Endothelial cell of umbilical vein (primary cell): ENCODE results near the gene SNRPF. TPM values are rescaled to one million over a fixed set of nuclear protein-coding genes. Genes with fewer than 3 reads are reported as not detected.

Source experiments
- BruUV-seq: library from RNA; stranded (reverse); fragments of 400-500 nt; replicated peaks from 2 replicates; lab custom pipeline; 2021; lab: Mats Ljungman, UMichigan
- CTCF ChIA-PET: fragments of 300-600, 350-600 bp; sonication (Branson Sonifier 250); formaldehyde crosslinking; loops from one replicate; lab custom pipeline; 2021; ENCODE audit warnings: antibody characterized with exemption, inconsistent platforms; lab: Charles Lee
- POLR2A ChIA-PET: fragments of 300-600, 350-600 bp; sonication (Branson Sonifier 250); formaldehyde crosslinking; loops from one replicate; lab custom pipeline; 2021; ENCODE audit warnings: antibody characterized with exemption, inconsistent platforms; lab: Charles Lee
- DNase-seq: peaks from one replicate; pipeline ENCODE4 v3.0.0-alpha.2; 2011; ENCODE audit warnings: low read depth, low spot score
- FAIRE-seq: peaks from 2 replicates; lab custom pipeline; 2011; peaks lifted over from hg19 to GRCh38; lab: Jason Lieb, UNC
- H2AFZ ChIP-seq: 2 replicates; pipeline ENCODE4 v1.6.0; 2012; ENCODE audit warnings: low read depth, low read length, control low read depth, inconsistent platforms
- H3K27ac ChIP-seq: 2 replicates; pipeline ENCODE4 v1.5.1; 2011; ENCODE audit warnings: low read depth, mild to moderate bottlenecking, control low read depth, low read length, moderate library complexity; ENCODE audit not compliant: insufficient read depth
- H3K27me3 ChIP-seq, 2 experiments: 2 replicates each; pipeline versions ENCODE4 v1.6.0 to v1.6.1; 2011; ENCODE audit warnings: low read length in 2 of 2, mixed read lengths in 1 of 2; ENCODE audit not compliant: control insufficient read depth in 2 of 2, insufficient read depth in 2 of 2
- H3K36me3 ChIP-seq, 2 experiments: 2 replicates in 1 of 2; 3 replicates in 1 of 2; pipeline ENCODE4 v1.5.1; 2011; ENCODE audit warnings: low read length in 2 of 2, mild to moderate bottlenecking in 1 of 2, moderate library complexity in 1 of 2; ENCODE audit not compliant: control insufficient read depth in 2 of 2, insufficient read depth in 2 of 2; ENCODE audit errors: extremely low read depth in 1 of 2
- H3K4me1 ChIP-seq: 3 replicates; pipeline ENCODE4 v1.5.1; 2011; ENCODE audit warnings: mild to moderate bottlenecking, low read length; ENCODE audit not compliant: control insufficient read depth, insufficient read depth; ENCODE audit errors: extremely low read depth
- H3K4me2 ChIP-seq: 2 replicates; pipeline ENCODE4 v1.6.1; 2011; ENCODE audit warnings: low read length, control low read depth, mixed read lengths; ENCODE audit not compliant: insufficient read depth
- H3K4me3 ChIP-seq, 3 experiments: fragments of 200-600 bp in 1 of 3; sonication (generic), shearing (Covaris generic) in 1 of 3; replicated peaks in 1 of 3; 2 replicates each; pipeline ENCODE4 v1.5.1; 2011 to 2016; ENCODE audit warnings: control low read depth in 3 of 3, low read length in 3 of 3, mild to moderate bottlenecking in 2 of 3, inconsistent platforms in 1 of 3, low read depth in 1 of 3, moderate library complexity in 1 of 3; ENCODE audit not compliant: insufficient read depth in 1 of 3
- H3K79me2 ChIP-seq: 2 replicates; pipeline ENCODE4 v1.6.0; 2012; ENCODE audit warnings: low read length, inconsistent platforms; ENCODE audit not compliant: control insufficient read depth, insufficient read depth
- H3K9ac ChIP-seq: replicated peaks from 2 replicates; pipeline ENCODE3; 2011; ENCODE audit warnings: low read length, control low read depth; ENCODE audit not compliant: insufficient read depth; ENCODE audit errors: extremely low read depth
- H3K9me1 ChIP-seq: replicated peaks from 3 replicates; pipeline ENCODE4 v1.6.0; 2011; ENCODE audit warnings: mild to moderate bottlenecking, low read length; ENCODE audit not compliant: control insufficient read depth, insufficient read depth; ENCODE audit errors: extremely low read depth
- H3K9me3 ChIP-seq: replicated peaks from 2 replicates; pipeline ENCODE4 v1.5.1; 2012; ENCODE audit warnings: low read length, inconsistent platforms; ENCODE audit not compliant: control insufficient read depth, insufficient read depth
- H4K20me1 ChIP-seq: replicated peaks from 2 replicates; pipeline ENCODE3; 2011; ENCODE audit warnings: mild to moderate bottlenecking, low read length; ENCODE audit not compliant: control insufficient read depth, insufficient read depth; ENCODE audit errors: extremely low read depth
- EZH2 ChIP-seq: IDR thresholded peaks from 2 replicates; pipeline ENCODE4 v1.6.1; 2012; ENCODE audit warnings: borderline replicate concordance, low read depth, mild to moderate bottlenecking, moderate library complexity, low read length, inconsistent platforms; ENCODE audit not compliant: severe bottlenecking
- FOS ChIP-seq: IDR thresholded peaks from 2 replicates; pipeline ENCODE4 v1.6.1; 2011; ENCODE audit warnings: mild to moderate bottlenecking, low read length, moderate library complexity, borderline replicate concordance; ENCODE audit not compliant: insufficient read depth
- GATA2 ChIP-seq: IDR thresholded peaks from 2 replicates; pipeline ENCODE4 v1.7.0; 2011; ENCODE audit warnings: low read depth, mild to moderate bottlenecking, moderate library complexity, mixed read lengths, low read length; ENCODE audit not compliant: insufficient read length, insufficient read depth
- JUN ChIP-seq: IDR thresholded peaks from 2 replicates; pipeline ENCODE4 v1.6.1; 2011; ENCODE audit warnings: borderline replicate concordance, low read depth; ENCODE audit not compliant: insufficient read length, insufficient read depth
- MYC ChIP-seq: IDR thresholded peaks from one replicate; pipeline ENCODE4 v1.6.1; 2011; ENCODE audit warnings: mild to moderate bottlenecking, low read depth, low read length
- POLR2A ChIP-seq: IDR thresholded peaks from 2 replicates; pipeline ENCODE4 v1.6.1; 2012; ENCODE audit warnings: low read depth, mild to moderate bottlenecking, control low read depth, low read length
- POLR2AphosphoS5 ChIP-seq: IDR thresholded peaks from 2 replicates; pipeline ENCODE4 v1.6.1; 2012; ENCODE audit warnings: low read depth, mild to moderate bottlenecking, control low read depth, low read length, moderate library complexity; ENCODE audit not compliant: insufficient read depth
- dilution Hi-C: fragments of 300-500 bp; cut with MboI; formaldehyde crosslinking; loops from one replicate; pipeline ENCODE4 v1.15.0; 2019; ENCODE audit warnings: low sequenced_read_pairs; ENCODE audit not compliant: extremely low pct_ligation_motif_present
- intact Hi-C: fragments of 100-400 bp; cut with micrococcal nuclease; formaldehyde crosslinking; loops from one replicate; pipeline ENCODE4 v1.10.0; 2022
- polyA plus RNA-seq, 4 experiments: library from polyadenylated mRNA; depleted of rRNA in 3 of 4; stranded (reverse) in 3 of 4; unstranded in 1 of 4; fragments of >200 nt; gene quantifications; 2 replicates each; pipeline versions ENCODE4 v1.2.1 to v1.2.3, GENCODE V29; 2011 to 2012; ENCODE audit warnings: missing spikeins in 1 of 4
- total RNA-seq: library from RNA; stranded (reverse); gene quantifications from 2 replicates; pipeline ENCODE4 v1.2.3, GENCODE V29; 2021
- TF ChIP-seq, protein P1 (sequence below): IDR thresholded peaks from 2 replicates; pipeline ENCODE4 v1.6.1; 2011; ENCODE audit not compliant: insufficient read depth, insufficient read length
- TF ChIP-seq, protein P2 (sequence below), 2 donors: IDR thresholded peaks; 1 replicate in 1 of 2; 2 replicates in 1 of 2; pipeline ENCODE4 v1.5.1; 2011; ENCODE audit warnings: low read length in 2 of 2, mild to moderate bottlenecking in 2 of 2, moderate library complexity in 2 of 2, control low read depth in 1 of 2, inconsistent platforms in 1 of 2, low read depth in 1 of 2; ENCODE audit not compliant: insufficient read depth in 1 of 2; ENCODE audit errors: extremely low read depth in 1 of 2

Gene SNRPF
- total and polyA plus RNA-seq, 2 donors (not counting 3 experiments of a cell fraction or from before 2014, with no cell fraction given): 17.1 to 36.6 TPM

DNA sequence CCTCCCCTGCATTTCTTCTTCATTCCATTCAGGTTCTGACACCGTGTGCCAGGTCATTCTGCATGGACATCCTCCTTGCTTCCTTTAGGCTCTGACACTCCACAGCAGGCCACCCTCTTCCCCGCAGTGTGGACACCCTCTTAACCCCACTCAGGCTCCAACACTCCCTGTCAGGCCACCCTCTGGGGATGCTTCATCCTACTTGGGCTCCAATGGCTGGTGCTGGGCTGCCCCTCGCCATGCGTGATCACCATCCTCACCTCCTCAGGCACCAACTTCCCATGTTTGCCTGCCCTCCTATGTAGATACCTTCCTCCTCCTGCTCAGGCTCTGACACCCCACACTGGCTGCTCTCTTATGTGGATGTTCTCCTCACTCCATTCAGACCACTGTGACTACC lies 6.6 kb upstream of the SNRPF start:
- dilution Hi-C loops: no loop called here

More for the DNA sequence above, 6.6 kb upstream of the SNRPF start:
- H3K4me1 ChIP-seq: no peaks in the 10 kb centered on the region
- no peak overlapping the region for H3K9ac ChIP-seq
- intact Hi-C loops: no loop called here
- ChIA-PET CTCF (no interaction called here), POLR2A (no interaction called here)
- H3K79me2 ChIP-seq: no peaks in the 10 kb centered on the region
- no peaks in the 10 kb centered on the region for H3K36me3 ChIP-seq
- H3K9me1 ChIP-seq: no peaks in the 10 kb centered on the region
- DNase-seq: no peak
- H3K27ac ChIP-seq: no peak overlapping the region
- no peak overlapping the region for H3K4me3 ChIP-seq
- H3K9me3 ChIP-seq: no peaks in the 10 kb centered on the region
- H2AFZ ChIP-seq: no peak overlapping the region
- BruUV-seq: no TSS peak
- peaks cover 4% of the 10 kb centered on the region in 2 experiments for H3K27me3 ChIP-seq
- no peaks in the 10 kb centered on the region for H4K20me1 ChIP-seq
- TF ChIP-seq, protein P1, sequence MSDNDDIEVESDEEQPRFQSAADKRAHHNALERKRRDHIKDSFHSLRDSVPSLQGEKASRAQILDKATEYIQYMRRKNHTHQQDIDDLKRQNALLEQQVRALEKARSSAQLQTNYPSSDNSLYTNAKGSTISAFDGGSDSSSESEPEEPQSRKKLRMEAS: no peak
- TF ChIP-seq JUN (no peak), EZH2 (no peak), MYC (no peak), POLR2AphosphoS5 (no peak), POLR2A (no peak), FOS (no peak), GATA2 (no peak)
- TF ChIP-seq, protein P2, sequence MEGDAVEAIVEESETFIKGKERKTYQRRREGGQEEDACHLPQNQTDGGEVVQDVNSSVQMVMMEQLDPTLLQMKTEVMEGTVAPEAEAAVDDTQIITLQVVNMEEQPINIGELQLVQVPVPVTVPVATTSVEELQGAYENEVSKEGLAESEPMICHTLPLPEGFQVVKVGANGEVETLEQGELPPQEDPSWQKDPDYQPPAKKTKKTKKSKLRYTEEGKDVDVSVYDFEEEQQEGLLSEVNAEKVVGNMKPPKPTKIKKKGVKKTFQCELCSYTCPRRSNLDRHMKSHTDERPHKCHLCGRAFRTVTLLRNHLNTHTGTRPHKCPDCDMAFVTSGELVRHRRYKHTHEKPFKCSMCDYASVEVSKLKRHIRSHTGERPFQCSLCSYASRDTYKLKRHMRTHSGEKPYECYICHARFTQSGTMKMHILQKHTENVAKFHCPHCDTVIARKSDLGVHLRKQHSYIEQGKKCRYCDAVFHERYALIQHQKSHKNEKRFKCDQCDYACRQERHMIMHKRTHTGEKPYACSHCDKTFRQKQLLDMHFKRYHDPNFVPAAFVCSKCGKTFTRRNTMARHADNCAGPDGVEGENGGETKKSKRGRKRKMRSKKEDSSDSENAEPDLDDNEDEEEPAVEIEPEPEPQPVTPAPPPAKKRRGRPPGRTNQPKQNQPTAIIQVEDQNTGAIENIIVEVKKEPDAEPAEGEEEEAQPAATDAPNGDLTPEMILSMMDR (IDR thresholded peaks at IDR 0.05; ENCODE audit: extremely low read depth in 1 of 2, insufficient read depth in 1 of 2, low read depth in 1 of 2, low read length in 2 of 2): no peak
- no peak overlapping the region for H3K4me2 ChIP-seq
- no peak for FAIRE-seq
